ENCODE data around the gene MOB3A. TPM values are rescaled to one million over a fixed set of nuclear protein-coding genes. Genes with fewer than 3 reads are reported as not detected.

MOB3A gene
- total and polyA plus RNA-seq, 2 donors (not counting 1 experiment from before 2014, with no cell fraction given): 17.2 to 34.8 TPM

GRCh38 chr19:2114821-2115220 is 18.7 kb upstream of the MOB3A start:
- no peak overlapping the region for H3K9ac ChIP-seq (ENCODE audit: insufficient read depth, low read length)
- TF ChIP-seq EZH2 (IDR thresholded peaks at IDR 0.05; ENCODE audit: low read length, missing control alignments) (no peak), CTCF (conservative IDR thresholded peaks at IDR 0.05 in 1 of 2, IDR thresholded peaks at IDR 0.05 in 1 of 2; ENCODE audit: low read depth in 1 of 2, low read length in 2 of 2) (no peak)
- no peak overlapping the region for H2AFZ ChIP-seq (ENCODE audit: low read length)
- no peaks in the 10 kb centered on the region for H4K20me1 ChIP-seq (ENCODE audit: control insufficient read depth, extremely low read depth, insufficient read depth, low read length)
- no peak overlapping the region for H3K4me2 ChIP-seq (ENCODE audit: extremely low read depth, insufficient read depth, low read length)
- H3K79me2 ChIP-seq (ENCODE audit: control insufficient read depth, insufficient read depth, low read length): no peaks in the 10 kb centered on the region
- no peak overlapping the region for H3K27ac ChIP-seq (ENCODE audit: insufficient read depth, low read length)
- no peak overlapping the region for H3K4me3 ChIP-seq (replicated peaks in 1 of 4; ENCODE audit: control extremely low read depth in 1 of 4, insufficient read depth in 1 of 4, low read depth in 3 of 4, low read length in 4 of 4)
- no peaks in the 10 kb centered on the region for H3K4me1 ChIP-seq (ENCODE audit: control insufficient read depth, extremely low read depth, insufficient read depth, low read length)
- H3K27me3 ChIP-seq (ENCODE audit: control insufficient read depth, insufficient read depth, low read length): no peaks in the 10 kb centered on the region
- DNase-seq (ENCODE audit: low read depth in 2 of 2): no peak
- H3K9me3 ChIP-seq (ENCODE audit: control insufficient read depth, insufficient read depth, low read depth, low read length): no peaks in the 10 kb centered on the region
- H3K36me3 ChIP-seq (ENCODE audit: control insufficient read depth, insufficient read depth, low read length): peaks cover 65% of the 10 kb centered on the region

GRCh38 chr19:2114218-2114617 is 18.1 kb upstream of the MOB3A start:
- no peaks in the 10 kb centered on the region for H3K4me1 ChIP-seq (ENCODE audit: control insufficient read depth, extremely low read depth, insufficient read depth, low read length)
- TF ChIP-seq CTCF (conservative IDR thresholded peaks at IDR 0.05 in 1 of 2, IDR thresholded peaks at IDR 0.05 in 1 of 2; ENCODE audit: low read depth in 1 of 2, low read length in 2 of 2): no peak
- TF ChIP-seq EZH2 (IDR thresholded peaks at IDR 0.05; ENCODE audit: low read length, missing control alignments): no peak
- peaks cover 68% of the 10 kb centered on the region for H3K36me3 ChIP-seq (ENCODE audit: control insufficient read depth, insufficient read depth, low read length)
- no peaks in the 10 kb centered on the region for H3K27me3 ChIP-seq (ENCODE audit: control insufficient read depth, insufficient read depth, low read length)
- H3K9me3 ChIP-seq (ENCODE audit: control insufficient read depth, insufficient read depth, low read depth, low read length): no peaks in the 10 kb centered on the region
- no peak for DNase-seq (ENCODE audit: low read depth in 2 of 2)
- no peaks in the 10 kb centered on the region for H4K20me1 ChIP-seq (ENCODE audit: control insufficient read depth, extremely low read depth, insufficient read depth, low read length)
- H3K9ac ChIP-seq (ENCODE audit: insufficient read depth, low read length): no peak overlapping the region
- H3K27ac ChIP-seq (ENCODE audit: insufficient read depth, low read length): no peak overlapping the region
- no peak overlapping the region for H3K4me2 ChIP-seq (ENCODE audit: extremely low read depth, insufficient read depth, low read length)
- H3K4me3 ChIP-seq (replicated peaks in 1 of 4; ENCODE audit: control extremely low read depth in 1 of 4, insufficient read depth in 1 of 4, low read depth in 3 of 4, low read length in 4 of 4): no peak overlapping the region
- H3K79me2 ChIP-seq (ENCODE audit: control insufficient read depth, insufficient read depth, low read length): no peaks in the 10 kb centered on the region
- no peak overlapping the region for H2AFZ ChIP-seq (ENCODE audit: low read length)

- Histone ChIP-seq H3K4me3 (replicated peaks in 1 of 4; ENCODE audit: control extremely low read depth in 1 of 4, insufficient read depth in 1 of 4, low read depth in 3 of 4, low read length in 4 of 4) (no peak overlapping the region), H3K36me3 (ENCODE audit: control insufficient read depth, insufficient read depth, low read length) (peaks cover 70% of the 10 kb centered on the region), H3K4me2 (ENCODE audit: extremely low read depth, insufficient read depth, low read length) (no peak overlapping the region), H3K4me1 (ENCODE audit: control insufficient read depth, extremely low read depth, insufficient read depth, low read length) (no peaks in the 10 kb centered on the region), H2AFZ (ENCODE audit: low read length) (no peak overlapping the region), H3K9me3 (ENCODE audit: control insufficient read depth, insufficient read depth, low read depth, low read length) (no peaks in the 10 kb centered on the region), H4K20me1 (ENCODE audit: control insufficient read depth, extremely low read depth, insufficient read depth, low read length) (no peaks in the 10 kb centered on the region), H3K27me3 (ENCODE audit: control insufficient read depth, insufficient read depth, low read length) (no peaks in the 10 kb centered on the region), H3K9ac (ENCODE audit: insufficient read depth, low read length) (no peak overlapping the region), H3K79me2 (ENCODE audit: control insufficient read depth, insufficient read depth, low read length) (no peaks in the 10 kb centered on the region), H3K27ac (ENCODE audit: insufficient read depth, low read length) (no peak overlapping the region)
- DNase-seq (ENCODE audit: low read depth in 2 of 2): peak in 1 of 2 donors; percentile 48
- no peak for TF ChIP-seq CTCF (conservative IDR thresholded peaks at IDR 0.05 in 1 of 2, IDR thresholded peaks at IDR 0.05 in 1 of 2; ENCODE audit: low read depth in 1 of 2, low read length in 2 of 2)
- no peak for TF ChIP-seq EZH2 (IDR thresholded peaks at IDR 0.05; ENCODE audit: low read length, missing control alignments)
Measured at GRCh38 chr19:2113439-2114211, 17.5 kb upstream of the MOB3A start.
